PC-3 (cell line): ENCODE data around the gene TMEM130.

Experiments used
- EZH2 ChIP-seq: fragments of 300-600 bp; sonication (generic); IDR thresholded peaks from one replicate; pipeline ENCODE4 v1.6.1; 2017; ENCODE audit warnings: antibody characterized with exemption, mild to moderate bottlenecking, low read length; ENCODE audit not compliant: unreplicated experiment
- EZH2phosphoT487 ChIP-seq: fragments of 300-600 bp; sonication (generic); IDR thresholded peaks from 2 replicates; pipeline ENCODE4 v1.6.1; 2018; ENCODE audit warnings: mild to moderate bottlenecking, antibody characterized with exemption, low read length, borderline replicate concordance

DNA sequence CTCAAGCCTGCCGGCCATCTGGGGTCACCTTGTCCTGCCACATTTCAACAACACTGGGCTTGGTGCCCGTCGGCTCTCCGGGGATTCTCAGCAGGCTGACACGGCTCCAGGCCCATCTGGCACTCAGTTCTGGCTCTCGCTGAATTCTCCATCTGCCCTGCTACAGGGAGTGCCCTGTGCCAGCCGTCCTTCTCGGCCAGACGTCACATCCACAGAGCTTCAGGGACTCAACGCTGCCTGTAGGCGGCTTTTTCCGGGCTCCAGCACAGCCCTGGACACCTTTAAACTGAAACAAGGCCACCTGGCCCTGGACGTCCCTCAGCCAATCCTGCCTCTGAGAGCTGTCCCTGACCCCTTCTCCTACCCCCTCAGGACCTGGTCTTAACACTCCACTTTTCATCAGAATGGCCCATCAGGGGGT is 43.0 kb downstream of the TMEM130 start:
- TF ChIP-seq EZH2phosphoT487, result no peak
- no peak for TF ChIP-seq EZH2
